OCI-LY7 (cell line): ENCODE measurements around the gene NINL.

Experiments
- CTCF ChIP-seq: fragments of 200-600 bp; sonication (generic); conservative IDR thresholded peaks from 2 replicates; pipeline ENCODE4 v1.5.1; 2014; ENCODE audit warnings: mild to moderate bottlenecking, antibody characterized with exemption, low read length, moderate library complexity, mixed read lengths
- EZH2phosphoT487 ChIP-seq: fragments of 200-600 bp; sonication (generic); IDR thresholded peaks from 2 replicates; pipeline ENCODE4 v1.6.1; 2018; ENCODE audit warnings: low read depth, borderline replicate concordance, mild to moderate bottlenecking, mixed run types, antibody characterized with exemption, low read length, moderate library complexity, mixed read lengths

DNA sequence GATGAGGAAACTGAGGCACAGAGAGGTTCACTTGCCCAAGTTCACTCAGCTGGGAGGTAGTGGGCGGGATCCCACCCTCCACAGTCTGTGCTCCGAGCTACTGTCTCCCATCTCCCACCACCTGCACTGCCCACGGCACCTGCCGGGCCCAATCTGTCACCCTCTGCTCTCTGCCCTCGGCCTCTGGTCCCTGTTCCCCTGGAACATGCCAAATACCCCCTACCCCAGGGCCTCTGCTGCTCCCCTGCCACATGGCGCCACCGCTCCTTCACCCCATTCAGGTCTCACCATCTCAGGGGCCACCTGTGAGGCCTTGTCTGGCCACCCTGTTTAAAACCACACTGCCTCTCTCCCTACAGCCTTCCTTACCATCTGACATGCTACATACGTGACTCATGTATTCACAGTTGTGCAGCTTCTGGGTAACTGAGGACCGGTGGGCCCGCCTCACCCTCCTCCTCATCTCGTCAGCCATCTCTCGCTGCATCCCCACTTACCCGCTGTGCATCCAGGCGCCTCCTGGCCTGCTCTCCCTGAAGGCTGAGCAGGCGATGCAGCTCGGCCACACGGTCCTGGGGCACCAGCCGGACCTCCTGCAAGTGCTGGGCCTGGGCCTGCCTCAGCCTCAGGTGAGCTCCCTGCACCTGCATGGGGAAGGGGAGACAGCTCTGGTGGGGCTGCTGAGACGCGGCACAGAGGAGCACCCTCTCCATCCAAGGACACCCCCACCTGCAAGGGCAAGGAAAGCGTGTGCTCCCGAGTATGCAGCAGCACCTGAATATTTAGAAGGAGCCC, 127.2 kb downstream of the NINL start:
- TF ChIP-seq CTCF: no peak
- TF ChIP-seq EZH2phosphoT487: no peak
